Measurements from ENCODE around the gene DPAGT1.

GRCh38 chr11:119148720-119149017, 47.0 kb upstream of the DPAGT1 start:
- TF ChIP-seq EP300 (IDR thresholded peaks at IDR 0.05) = no peak
- TF ChIP-seq POLR2A (IDR thresholded peaks at IDR 0.05) = no peak
- TF ChIP-seq CTCF (IDR thresholded peaks at IDR 0.05) = no peak

Data from sigmoid colon (tissue), 4 donors.